Measurements from ENCODE around the gene SHFL. TPM values are rescaled to one million over a fixed set of nuclear protein-coding genes. Genes with fewer than 3 reads are reported as not detected.

SHFL gene
- polyA plus RNA-seq, 1 of the 3 experiments (the other 2 are of a cell fraction) = 36.6 TPM

- CTCF ChIA-PET = no interaction called here
- Histone ChIP-seq H3K4me1 (ENCODE audit: control insufficient read depth in 1 of 2, insufficient read depth in 2 of 2, low read depth in 1 of 2, low read length in 1 of 2) (peaks cover 0 to 7% of the 10 kb centered on the region in 2 experiments; a peak in 1 of 4 replicates), H3K4me3 (ENCODE audit: low read depth in 2 of 2, low read length in 1 of 2) (peak overlapping the region; percentile 82 to 100), H4K20me1 (ENCODE audit: insufficient read depth) (no peaks in the 10 kb centered on the region), H3F3A (replicated peaks; ENCODE audit: insufficient read depth) (peaks cover 5% of the 10 kb centered on the region), H3K79me2 (ENCODE audit: insufficient read depth) (no peaks in the 10 kb centered on the region; the same call in 1 of the 2 replicates), H2AFZ (ENCODE audit: low read depth) (peak overlapping the region; percentile 96), H3K9ac (peak overlapping the region; percentile 71), H3K9me2 (no peaks in the 10 kb centered on the region), H3K36me3 (replicated peaks in 1 of 2; ENCODE audit: control insufficient read depth in 1 of 2, insufficient read depth in 2 of 2, low read length in 1 of 2) (no peaks in the 10 kb centered on the region), H3K9me3 (no peaks in the 10 kb centered on the region), H3K4me2 (peak overlapping the region; percentile 90), H3K27me3 (ENCODE audit: insufficient read depth) (peaks cover 5% of the 10 kb centered on the region; the same call in 1 of the 2 replicates), H3K27ac (ENCODE audit: low read depth in 2 of 2, low read length in 1 of 2) (peak overlapping the region in 1 of 2 experiments; percentile 66; a peak in 1 of 4 replicates)
- POLR2A ChIA-PET = no interaction called here
- 33% methylated on average over 17 of the region's 43 CpGs for WGBS (ENCODE audit: low lambda C conversion rate)
- DNase-seq = no peak
- TF ChIP-seq SMC3 (IDR thresholded peaks at IDR 0.05; ENCODE audit: low read depth, low read length) (no peak), GATA2 (CRISPR knock-in tag; IDR thresholded peaks at IDR 0.05) (no peak), FOXM1 (IDR thresholded peaks at IDR 0.05; ENCODE audit: low read depth) (no peak), NRF1 (IDR thresholded peaks at IDR 0.05; ENCODE audit: low read depth, low read length) (no peak), ZBTB33 (IDR thresholded peaks at IDR 0.05; ENCODE audit: borderline replicate concordance, low read depth) (no peak), CTCF (IDR thresholded peaks at IDR 0.05) (no peak), YY1 (IDR thresholded peaks at IDR 0.05; ENCODE audit: low read depth) (no peak), RCOR1 (IDR thresholded peaks at IDR 0.05; ENCODE audit: low read length) (no peak), RXRA (IDR thresholded peaks at IDR 0.05; ENCODE audit: borderline replicate concordance, low read depth) (no peak), POLR2AphosphoS5 (IDR thresholded peaks at IDR 0.05; ENCODE audit: low read depth, low read length) (no peak), ELF1 (IDR thresholded peaks at IDR 0.05) (no peak), FOXJ3 (CRISPR knock-in tag; IDR thresholded peaks at IDR 0.05) (no peak), TCF12 (IDR thresholded peaks at IDR 0.05) (no peak), RFX5 (IDR thresholded peaks at IDR 0.05; ENCODE audit: low read length) (no peak), MEF2A (IDR thresholded peaks at IDR 0.05; ENCODE audit: borderline replicate concordance, low read depth) (no peak)
- TF ChIP-seq, protein P1, sequence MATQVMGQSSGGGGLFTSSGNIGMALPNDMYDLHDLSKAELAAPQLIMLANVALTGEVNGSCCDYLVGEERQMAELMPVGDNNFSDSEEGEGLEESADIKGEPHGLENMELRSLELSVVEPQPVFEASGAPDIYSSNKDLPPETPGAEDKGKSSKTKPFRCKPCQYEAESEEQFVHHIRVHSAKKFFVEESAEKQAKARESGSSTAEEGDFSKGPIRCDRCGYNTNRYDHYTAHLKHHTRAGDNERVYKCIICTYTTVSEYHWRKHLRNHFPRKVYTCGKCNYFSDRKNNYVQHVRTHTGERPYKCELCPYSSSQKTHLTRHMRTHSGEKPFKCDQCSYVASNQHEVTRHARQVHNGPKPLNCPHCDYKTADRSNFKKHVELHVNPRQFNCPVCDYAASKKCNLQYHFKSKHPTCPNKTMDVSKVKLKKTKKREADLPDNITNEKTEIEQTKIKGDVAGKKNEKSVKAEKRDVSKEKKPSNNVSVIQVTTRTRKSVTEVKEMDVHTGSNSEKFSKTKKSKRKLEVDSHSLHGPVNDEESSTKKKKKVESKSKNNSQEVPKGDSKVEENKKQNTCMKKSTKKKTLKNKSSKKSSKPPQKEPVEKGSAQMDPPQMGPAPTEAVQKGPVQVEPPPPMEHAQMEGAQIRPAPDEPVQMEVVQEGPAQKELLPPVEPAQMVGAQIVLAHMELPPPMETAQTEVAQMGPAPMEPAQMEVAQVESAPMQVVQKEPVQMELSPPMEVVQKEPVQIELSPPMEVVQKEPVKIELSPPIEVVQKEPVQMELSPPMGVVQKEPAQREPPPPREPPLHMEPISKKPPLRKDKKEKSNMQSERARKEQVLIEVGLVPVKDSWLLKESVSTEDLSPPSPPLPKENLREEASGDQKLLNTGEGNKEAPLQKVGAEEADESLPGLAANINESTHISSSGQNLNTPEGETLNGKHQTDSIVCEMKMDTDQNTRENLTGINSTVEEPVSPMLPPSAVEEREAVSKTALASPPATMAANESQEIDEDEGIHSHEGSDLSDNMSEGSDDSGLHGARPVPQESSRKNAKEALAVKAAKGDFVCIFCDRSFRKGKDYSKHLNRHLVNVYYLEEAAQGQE (IDR thresholded peaks at IDR 0.05; ENCODE audit: low read depth, low read length) = no peak
- TF ChIP-seq, protein P2, sequence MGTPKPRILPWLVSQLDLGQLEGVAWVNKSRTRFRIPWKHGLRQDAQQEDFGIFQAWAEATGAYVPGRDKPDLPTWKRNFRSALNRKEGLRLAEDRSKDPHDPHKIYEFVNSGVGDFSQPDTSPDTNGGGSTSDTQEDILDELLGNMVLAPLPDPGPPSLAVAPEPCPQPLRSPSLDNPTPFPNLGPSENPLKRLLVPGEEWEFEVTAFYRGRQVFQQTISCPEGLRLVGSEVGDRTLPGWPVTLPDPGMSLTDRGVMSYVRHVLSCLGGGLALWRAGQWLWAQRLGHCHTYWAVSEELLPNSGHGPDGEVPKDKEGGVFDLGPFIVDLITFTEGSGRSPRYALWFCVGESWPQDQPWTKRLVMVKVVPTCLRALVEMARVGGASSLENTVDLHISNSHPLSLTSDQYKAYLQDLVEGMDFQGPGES (IDR thresholded peaks at IDR 0.05; ENCODE audit: low read depth, low read length) = no peak
These were observed 575 bp downstream of the SHFL start for GRCh38 chr19:10086591-10087192.
